Measurements from ENCODE around the gene SET. TPM values are rescaled to one million over a fixed set of nuclear protein-coding genes. Genes with fewer than 3 reads are reported as not detected.

SET gene
- total RNA-seq, 4 donors from 2014 or later, result 112 to 226 (median 139) TPM

DNA sequence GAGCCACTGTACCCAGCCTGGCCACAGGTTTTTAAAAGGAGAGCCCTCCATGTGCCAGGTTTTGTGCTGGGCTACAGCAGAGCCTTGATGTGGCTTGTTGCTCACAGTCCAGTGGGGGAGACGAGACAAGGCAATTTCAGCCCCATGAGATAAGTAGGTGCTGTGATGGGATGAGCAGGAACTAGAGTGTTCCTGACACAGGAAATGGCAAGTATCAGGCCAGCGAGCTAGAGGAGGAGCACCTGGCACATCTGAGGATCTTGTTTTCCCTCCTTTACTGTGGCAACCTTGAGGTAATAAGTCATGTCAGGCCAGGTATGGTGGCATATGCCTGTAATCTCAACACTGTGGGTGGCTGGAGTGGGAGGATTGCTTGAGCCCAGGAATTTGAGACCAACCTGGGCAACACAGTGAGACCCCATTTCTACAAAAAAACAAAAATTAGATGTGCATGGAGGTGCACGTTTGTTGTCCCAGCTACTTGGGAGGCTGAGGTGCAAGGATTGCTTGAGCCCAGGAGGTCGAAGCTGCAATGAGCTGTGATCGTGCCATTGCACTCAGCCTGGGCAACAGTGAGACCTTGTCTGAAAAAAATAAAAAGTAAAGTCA is 38.7 kb downstream of the SET start:
- no peak for DNase-seq (ENCODE audit: low spot score)
- TF ChIP-seq, protein P1, sequence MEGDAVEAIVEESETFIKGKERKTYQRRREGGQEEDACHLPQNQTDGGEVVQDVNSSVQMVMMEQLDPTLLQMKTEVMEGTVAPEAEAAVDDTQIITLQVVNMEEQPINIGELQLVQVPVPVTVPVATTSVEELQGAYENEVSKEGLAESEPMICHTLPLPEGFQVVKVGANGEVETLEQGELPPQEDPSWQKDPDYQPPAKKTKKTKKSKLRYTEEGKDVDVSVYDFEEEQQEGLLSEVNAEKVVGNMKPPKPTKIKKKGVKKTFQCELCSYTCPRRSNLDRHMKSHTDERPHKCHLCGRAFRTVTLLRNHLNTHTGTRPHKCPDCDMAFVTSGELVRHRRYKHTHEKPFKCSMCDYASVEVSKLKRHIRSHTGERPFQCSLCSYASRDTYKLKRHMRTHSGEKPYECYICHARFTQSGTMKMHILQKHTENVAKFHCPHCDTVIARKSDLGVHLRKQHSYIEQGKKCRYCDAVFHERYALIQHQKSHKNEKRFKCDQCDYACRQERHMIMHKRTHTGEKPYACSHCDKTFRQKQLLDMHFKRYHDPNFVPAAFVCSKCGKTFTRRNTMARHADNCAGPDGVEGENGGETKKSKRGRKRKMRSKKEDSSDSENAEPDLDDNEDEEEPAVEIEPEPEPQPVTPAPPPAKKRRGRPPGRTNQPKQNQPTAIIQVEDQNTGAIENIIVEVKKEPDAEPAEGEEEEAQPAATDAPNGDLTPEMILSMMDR (IDR thresholded peaks at IDR 0.05), result no peak
- no peak for ATAC-seq (ENCODE audit: low FRiP score)

DNA sequence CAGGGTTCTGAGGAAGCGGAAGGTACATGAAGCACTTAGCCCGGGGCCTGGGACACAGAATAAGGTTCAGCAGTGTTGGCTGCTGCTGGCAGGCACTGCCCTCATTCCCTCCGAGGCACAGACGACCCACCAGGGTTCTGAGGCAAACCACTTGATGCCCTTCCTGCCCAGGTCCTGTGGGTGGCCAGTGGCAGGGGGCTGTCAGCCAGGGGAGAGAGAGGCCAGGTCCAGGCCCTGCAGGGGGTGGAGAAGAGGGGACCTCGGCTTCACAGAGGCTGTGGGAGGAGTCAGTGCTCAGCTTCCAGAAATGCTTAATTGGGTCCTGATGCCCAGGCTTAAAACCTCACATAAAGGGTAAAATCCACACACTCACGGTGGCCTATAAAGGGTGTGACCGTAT is 39.3 kb downstream of the SET start:
- ATAC-seq (ENCODE audit: low FRiP score), result no peak
- TF ChIP-seq, protein P1 (IDR thresholded peaks at IDR 0.05), result no peak
- DNase-seq (ENCODE audit: low spot score), result no peak

DNA sequence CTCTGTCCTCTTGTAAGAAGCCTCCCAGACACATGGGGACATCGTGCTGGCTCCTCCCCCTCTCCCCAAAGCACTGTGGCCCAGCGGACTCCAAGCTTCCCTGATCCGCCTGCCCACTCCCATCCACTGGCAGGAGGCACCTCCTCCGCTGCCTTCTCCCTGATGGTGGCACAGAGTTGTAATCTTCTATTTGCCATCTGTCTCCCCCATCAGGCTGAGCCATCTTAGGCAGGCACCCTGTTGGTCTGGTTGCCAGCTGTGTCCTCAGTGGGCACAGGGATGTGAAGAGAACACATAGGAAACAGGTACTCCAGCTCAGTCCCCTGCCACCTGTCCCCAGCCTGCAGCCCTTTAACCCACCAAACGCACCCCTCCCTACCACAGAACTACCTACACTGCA is 40.3 kb downstream of the SET start:
- ATAC-seq (ENCODE audit: low FRiP score), result no peak

DNA sequence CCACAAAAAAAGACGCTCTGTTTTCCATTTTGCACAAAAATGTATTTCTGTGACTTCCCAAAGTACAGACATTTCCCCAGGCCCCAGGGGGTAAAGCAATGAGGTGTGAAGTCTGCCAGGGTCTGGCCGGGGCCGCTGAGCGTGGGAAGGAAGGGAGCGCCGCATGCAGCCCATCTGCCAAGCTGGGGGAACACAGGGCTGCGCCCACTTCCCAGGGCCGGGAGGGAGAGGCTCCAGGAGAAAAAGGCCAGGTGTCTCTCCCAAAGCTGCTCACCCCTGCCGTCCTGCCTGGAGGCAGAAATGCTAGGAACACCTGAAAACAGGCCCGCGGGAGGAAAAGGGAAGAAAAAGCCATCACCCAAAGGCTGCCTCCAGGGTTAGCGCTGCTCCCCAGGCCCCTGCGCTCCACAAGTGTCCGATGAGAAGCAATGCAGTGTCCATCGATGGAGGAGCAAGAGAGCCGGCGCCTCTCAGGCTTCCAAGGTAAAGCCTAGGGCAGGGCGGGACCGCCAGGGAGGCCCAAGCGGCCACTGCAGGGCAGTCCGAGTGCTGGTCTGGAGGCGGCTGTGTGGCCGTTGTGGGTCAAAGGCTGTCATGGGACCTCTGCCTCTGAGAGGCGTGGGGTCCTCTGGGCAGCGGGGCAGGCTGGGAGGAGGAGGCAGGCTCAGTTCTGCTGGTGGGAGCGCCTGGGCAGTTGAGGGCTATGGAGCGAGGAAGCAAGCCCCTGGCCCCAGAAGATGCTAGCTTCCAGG is 40.9 kb downstream of the SET start:
- ATAC-seq (ENCODE audit: low FRiP score) (no peak), DNase-seq (ENCODE audit: low spot score) (no peak)
- TF ChIP-seq, protein P1 (IDR thresholded peaks at IDR 0.05), result no peak

More for the DNA sequence above, 40.3 kb downstream of the SET start:
- no peak for DNase-seq (ENCODE audit: low spot score)
- TF ChIP-seq, protein P1 (IDR thresholded peaks at IDR 0.05), result no peak

DNA sequence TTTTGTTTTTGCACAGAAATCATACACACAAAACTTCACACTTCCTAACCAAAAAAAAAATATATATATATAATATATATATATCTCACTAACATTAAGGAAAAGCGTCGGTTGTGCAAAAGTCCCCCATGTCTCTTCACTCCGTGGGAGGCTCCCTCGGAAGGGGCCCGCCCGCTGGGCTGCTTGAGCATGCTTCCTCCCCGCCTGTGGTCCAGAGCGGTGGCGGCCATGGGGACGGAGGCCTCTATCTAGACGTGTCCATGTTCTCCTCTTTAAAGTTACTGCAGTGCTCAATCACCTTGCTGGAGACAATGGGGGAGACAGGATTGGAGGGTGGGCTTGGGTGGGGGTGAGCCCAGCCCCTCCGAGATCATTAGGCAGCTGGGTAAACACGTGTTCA is 42.1 kb downstream of the SET start:
- TF ChIP-seq, protein P1 (IDR thresholded peaks at IDR 0.05), result no peak
- ATAC-seq (ENCODE audit: low FRiP score) (no peak), DNase-seq (ENCODE audit: low spot score) (no peak)

DNA sequence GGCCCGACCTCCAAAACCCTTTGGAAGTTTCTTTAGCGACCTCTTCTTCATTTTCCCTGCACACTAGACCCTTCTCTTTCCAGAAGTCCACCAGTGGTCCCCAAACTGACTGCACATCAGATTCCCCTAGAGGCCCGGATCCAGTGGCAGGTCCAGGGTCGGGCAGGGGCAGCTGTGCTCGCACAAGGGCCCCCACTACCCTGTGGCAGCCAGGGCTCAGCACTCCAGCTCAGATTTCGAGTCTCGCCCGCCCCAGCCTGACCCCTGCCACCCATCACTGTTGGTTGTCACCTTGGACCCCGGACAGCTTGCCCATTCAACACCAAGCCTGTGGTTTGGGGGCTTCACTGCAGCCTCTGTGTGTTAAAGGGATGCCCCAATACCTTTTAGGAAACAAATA is 42.7 kb downstream of the SET start:
- DNase-seq (ENCODE audit: low spot score) (no peak), ATAC-seq (ENCODE audit: low FRiP score) (no peak)
- TF ChIP-seq, protein P1 (IDR thresholded peaks at IDR 0.05), result no peak

DNA sequence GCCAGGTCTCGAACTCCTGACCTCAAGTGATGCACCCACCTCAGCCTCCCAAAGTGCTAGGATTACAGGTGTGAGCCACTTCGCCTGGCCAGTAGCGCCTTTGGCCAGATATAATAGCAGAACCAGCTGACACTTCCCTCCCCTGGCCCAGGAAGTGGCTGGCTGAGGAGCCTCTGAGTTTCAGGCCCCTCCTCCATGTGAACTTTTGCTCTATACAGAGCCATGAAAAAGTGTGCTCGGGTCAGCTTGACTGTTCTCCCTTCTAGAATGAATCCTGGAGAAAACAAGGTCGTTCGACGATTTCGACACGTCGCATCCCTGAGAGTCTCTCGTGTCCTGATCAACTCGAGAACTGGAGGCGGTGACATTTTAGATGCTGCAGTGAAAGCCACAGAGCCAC is 43.6 kb downstream of the SET start:
- DNase-seq (ENCODE audit: low spot score) (no peak), ATAC-seq (ENCODE audit: low FRiP score) (no peak)
- TF ChIP-seq, protein P1 (IDR thresholded peaks at IDR 0.05), result no peak
